ENCODE results near the gene SYNPO. TPM values are rescaled to one million over a fixed set of nuclear protein-coding genes. Genes with fewer than 3 reads are reported as not detected.

Gene SYNPO
- total RNA-seq, 4 donors from 2014 or later, result 20.4 to 54.0 (median 39.3) TPM

GRCh38 chr5:150622157-150622556 is 18.3 kb upstream of the SYNPO start:
- H3K27ac ChIP-seq (replicated peaks in 1 of 4), result no peak overlapping the region
- peaks cover 60 to 77% (median 71%) of the 10 kb centered on the region in 4 donors for H3K4me1 ChIP-seq
- 46% methylated on average over 2 of the region's 2 CpGs for WGBS

GRCh38 chr5:150623152-150623877 is 17.1 kb upstream of the SYNPO start:
- no peak for DNase-seq (ENCODE audit: extremely low spot score)
- H3K9me3 ChIP-seq, result no peaks in the 10 kb centered on the region
- H3K36me3 ChIP-seq, result no peaks in the 10 kb centered on the region
- intact Hi-C loops (cut with DNase I), result no loop called here
- peaks cover 59 to 77% (median 71%) of the 10 kb centered on the region in 4 donors for H3K4me1 ChIP-seq
- peak overlapping the region in 1 of 4 donors; percentile 93 for H3K4me3 ChIP-seq
- WGBS, result 68% methylated on average over 7 of the region's 7 CpGs
- TF ChIP-seq CTCF (IDR thresholded peaks at IDR 0.05), result no peak
- no peak for TF ChIP-seq POLR2A (IDR thresholded peaks at IDR 0.05; ENCODE audit: low read depth)
- TF ChIP-seq POLR2AphosphoS5 (IDR thresholded peaks at IDR 0.05), result no peak
- no peak for TF ChIP-seq EP300 (IDR thresholded peaks at IDR 0.05)
- H3K27me3 ChIP-seq, result no peaks in the 10 kb centered on the region
- peak overlapping the region; percentile 84 to 94 (median 86) for H3K27ac ChIP-seq (replicated peaks in 1 of 4)

More at GRCh38 chr5:150622157-150622556, 18.3 kb upstream of the SYNPO start:
- Histone ChIP-seq H3K36me3 (no peaks in the 10 kb centered on the region), H3K9me3 (no peaks in the 10 kb centered on the region), H3K27me3 (no peaks in the 10 kb centered on the region), H3K4me3 (no peak overlapping the region)
- DNase-seq (ENCODE audit: extremely low spot score), result no peak
- intact Hi-C loops (cut with DNase I), result no loop called here
- no peak for TF ChIP-seq POLR2A (IDR thresholded peaks at IDR 0.05; ENCODE audit: low read depth)
- no peak for TF ChIP-seq POLR2AphosphoS5 (IDR thresholded peaks at IDR 0.05)
- TF ChIP-seq EP300 (IDR thresholded peaks at IDR 0.05), result no peak
- no peak for TF ChIP-seq CTCF (IDR thresholded peaks at IDR 0.05)

- 57% methylated on average over 1 of the region's 5 CpGs for WGBS
- peaks cover 54 to 76% (median 71%) of the 10 kb centered on the region in 4 donors for H3K4me1 ChIP-seq
- no peaks in the 10 kb centered on the region for H3K36me3 ChIP-seq
- intact Hi-C loops (cut with DNase I), result no loop called here
- no peaks in the 10 kb centered on the region for H3K9me3 ChIP-seq
- H3K4me3 ChIP-seq, result peak overlapping the region; percentile 63 to 93 (median 77)
- H3K27me3 ChIP-seq, result no peaks in the 10 kb centered on the region
- peak overlapping the region; percentile 84 to 94 (median 86) for H3K27ac ChIP-seq (replicated peaks in 1 of 4)
- TF ChIP-seq CTCF (IDR thresholded peaks at IDR 0.05), result no peak
- TF ChIP-seq EP300 (IDR thresholded peaks at IDR 0.05), result no peak
- no peak for TF ChIP-seq POLR2A (IDR thresholded peaks at IDR 0.05; ENCODE audit: low read depth)
- no peak for TF ChIP-seq POLR2AphosphoS5 (IDR thresholded peaks at IDR 0.05)
- no peak for DNase-seq (ENCODE audit: extremely low spot score)
Observed at GRCh38 chr5:150623878-150624216, 16.6 kb upstream of the SYNPO start.

GRCh38 chr5:150624334-150625163 is 15.9 kb upstream of the SYNPO start:
- intact Hi-C loops (cut with DNase I), result no loop called here
- WGBS, result 16% methylated on average over 31 of the region's 74 CpGs
- no peak for TF ChIP-seq EP300 (IDR thresholded peaks at IDR 0.05)
- peak in 1 of 3 experiments; percentile 29 for TF ChIP-seq CTCF (IDR thresholded peaks at IDR 0.05)
- Histone ChIP-seq H3K4me1 (peaks cover 52 to 76% (median 69%) of the 10 kb centered on the region in 4 donors), H3K27ac (replicated peaks in 1 of 4) (peak overlapping the region; percentile 84 to 94 (median 86)), H3K36me3 (peaks cover 0 to 3% (median 0%) of the 10 kb centered on the region in 4 donors), H3K9me3 (no peaks in the 10 kb centered on the region), H3K27me3 (no peaks in the 10 kb centered on the region), H3K4me3 (peak overlapping the region; percentile 63 to 93 (median 77))
- no peak for DNase-seq (ENCODE audit: extremely low spot score)
